Measurements from ENCODE around the gene TAS2R41.

DNA sequence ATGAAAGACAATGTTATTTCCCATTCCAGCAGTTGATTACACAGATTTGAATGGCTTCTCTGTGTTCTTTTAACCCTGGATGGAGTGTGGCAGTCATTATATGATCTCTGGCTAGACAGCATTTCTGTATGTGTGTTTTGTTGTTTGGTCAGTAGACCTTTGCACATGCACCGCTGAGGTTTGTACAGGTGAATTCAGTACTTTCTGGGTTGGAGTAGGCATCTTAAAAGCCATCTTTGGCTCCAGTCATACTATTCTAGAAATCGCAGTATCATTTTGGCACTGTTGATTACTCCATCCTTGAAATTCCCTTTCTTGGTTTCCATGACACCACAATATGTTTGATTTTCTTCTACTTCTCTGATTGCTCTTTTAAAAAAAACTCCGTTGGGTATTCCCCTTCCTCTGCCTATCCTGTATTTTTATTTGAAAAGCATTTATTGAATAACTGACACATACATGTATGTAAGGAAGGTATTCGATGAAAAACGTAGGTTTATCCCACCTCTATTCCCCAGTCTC lies 29.9 kb downstream of the TAS2R41 start:
- TF ChIP-seq, protein P1, sequence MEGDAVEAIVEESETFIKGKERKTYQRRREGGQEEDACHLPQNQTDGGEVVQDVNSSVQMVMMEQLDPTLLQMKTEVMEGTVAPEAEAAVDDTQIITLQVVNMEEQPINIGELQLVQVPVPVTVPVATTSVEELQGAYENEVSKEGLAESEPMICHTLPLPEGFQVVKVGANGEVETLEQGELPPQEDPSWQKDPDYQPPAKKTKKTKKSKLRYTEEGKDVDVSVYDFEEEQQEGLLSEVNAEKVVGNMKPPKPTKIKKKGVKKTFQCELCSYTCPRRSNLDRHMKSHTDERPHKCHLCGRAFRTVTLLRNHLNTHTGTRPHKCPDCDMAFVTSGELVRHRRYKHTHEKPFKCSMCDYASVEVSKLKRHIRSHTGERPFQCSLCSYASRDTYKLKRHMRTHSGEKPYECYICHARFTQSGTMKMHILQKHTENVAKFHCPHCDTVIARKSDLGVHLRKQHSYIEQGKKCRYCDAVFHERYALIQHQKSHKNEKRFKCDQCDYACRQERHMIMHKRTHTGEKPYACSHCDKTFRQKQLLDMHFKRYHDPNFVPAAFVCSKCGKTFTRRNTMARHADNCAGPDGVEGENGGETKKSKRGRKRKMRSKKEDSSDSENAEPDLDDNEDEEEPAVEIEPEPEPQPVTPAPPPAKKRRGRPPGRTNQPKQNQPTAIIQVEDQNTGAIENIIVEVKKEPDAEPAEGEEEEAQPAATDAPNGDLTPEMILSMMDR (IDR thresholded peaks at IDR 0.05; ENCODE audit: low read depth, low read length, poor library complexity, severe bottlenecking) = no peak
- no peak for TF ChIP-seq EZH2phosphoT487 (IDR thresholded peaks at IDR 0.05; ENCODE audit: borderline replicate concordance, low read length)
